Prostate gland (tissue), 2 donors: ENCODE results near the gene TFF1. TPM values are rescaled to one million over a fixed set of nuclear protein-coding genes. Genes with fewer than 3 reads are reported as not detected.

Experiments
- DNase-seq: peaks from one replicate; pipeline ENCODE4 v3.0.0-alpha.2; 2019; ENCODE audit warnings: low spot score
- H3K27ac ChIP-seq, 2 donors: fragments of 200-600 bp; sonication (generic); 2 replicates each; pipeline ENCODE4 v1.5.1; 2017 to 2019
- H3K27me3 ChIP-seq: fragments of 200-600 bp; sonication (generic); replicated peaks from 2 replicates; pipeline ENCODE4 v1.5.1; 2019; ENCODE audit not compliant: insufficient read depth
- H3K36me3 ChIP-seq, 2 donors: fragments of 200-600 bp; sonication (generic); 1 replicate in 1 of 2; 2 replicates in 1 of 2; pipeline versions ENCODE4 v1.5.1 to v1.8.1; 2017 to 2019
- H3K4me1 ChIP-seq: fragments of 200-600 bp; sonication (generic); replicated peaks from 2 replicates; pipeline ENCODE4 v1.5.1; 2019
- H3K4me3 ChIP-seq, 2 donors: fragments of 200-600 bp; sonication (generic); 2 replicates each; pipeline ENCODE4 v1.5.1; 2017 to 2019
- H3K9me3 ChIP-seq: fragments of 200-600 bp; sonication (generic); 2 replicates; pipeline ENCODE4 v1.5.1; 2017
- CTCF ChIP-seq, 4 experiments: fragments of 200-600 bp in 2 of 4; fragments of 450-650 bp in 2 of 4; sonication (generic) in 2 of 4; IDR thresholded peaks; 1 replicate in 3 of 4; 2 replicates in 1 of 4; pipeline ENCODE4 v1.5.1; 2016 to 2019; ENCODE audit warnings: antibody characterized with exemption in 4 of 4, mild to moderate bottlenecking in 2 of 4, moderate library complexity in 2 of 4
- POLR2A ChIP-seq: fragments of 450-650 bp; IDR thresholded peaks from one replicate; pipeline ENCODE4 v1.6.1; 2016; ENCODE audit warnings: antibody characterized with exemption, mild to moderate bottlenecking
- POLR2AphosphoS5 ChIP-seq: sonication (generic); formaldehyde crosslinking; IDR thresholded peaks from one replicate; pipeline ENCODE4 v1.6.1; 2017; ENCODE audit warnings: antibody characterized with exemption
- WGBS: methylation state at CpG from one replicate; pipeline ENCODE4 v1.1.5; 2018; 5-methylcytosine and 5-hydroxymethylcytosine counted together
- intact Hi-C: fragments of 100-400 bp; cut with DNase I; formaldehyde crosslinking; loops from one replicate; pipeline ENCODE4 v1.14.2; 2022
- total RNA-seq, 2 donors: library from RNA; depleted of rRNA; stranded (reverse); fragments of >200 nt; gene quantifications; one replicate each; pipeline ENCODE4 v1.1.0, GENCODE V29; 2016

TFF1 gene
- total RNA-seq, 2 donors from 2014 or later, result 4.7 to 16.2 TPM

GRCh38 chr21:42347601-42348327 is 18.6 kb downstream of the TFF1 start:
- Histone ChIP-seq H3K9me3 (no peaks in the 10 kb centered on the region), H3K27me3 (no peaks in the 10 kb centered on the region), H3K4me3 (no peak overlapping the region), H3K36me3 (no peaks in the 10 kb centered on the region), H3K27ac (no peak overlapping the region), H3K4me1 (no peaks in the 10 kb centered on the region)
- WGBS, result 92% methylated on average over 27 of the region's 30 CpGs
- TF ChIP-seq POLR2A, result no peak
- no peak for TF ChIP-seq CTCF (IDR thresholded peaks at IDR 0.05)
- TF ChIP-seq POLR2AphosphoS5, result no peak
- no peak for DNase-seq
- intact Hi-C loops, result no loop called here

- no peak for TF ChIP-seq CTCF (IDR thresholded peaks at IDR 0.05)
- TF ChIP-seq POLR2A, result no peak
- TF ChIP-seq POLR2AphosphoS5, result no peak
- Histone ChIP-seq H3K27ac (no peak overlapping the region), H3K4me1 (no peaks in the 10 kb centered on the region), H3K27me3 (no peaks in the 10 kb centered on the region), H3K9me3 (no peaks in the 10 kb centered on the region), H3K4me3 (no peak overlapping the region), H3K36me3 (no peaks in the 10 kb centered on the region)
- WGBS, result 91% methylated on average over 30 of the region's 30 CpGs
- DNase-seq, result no peak
- intact Hi-C loops, result no loop called here
Measured at GRCh38 chr21:42346866-42347600, 19.3 kb downstream of the TFF1 start.

- 94% methylated on average over 9 of the region's 9 CpGs for WGBS
- no peaks in the 10 kb centered on the region for H3K9me3 ChIP-seq
- no peak overlapping the region for H3K4me3 ChIP-seq
- intact Hi-C loops, result no loop called here
- no peaks in the 10 kb centered on the region for H3K4me1 ChIP-seq
- H3K36me3 ChIP-seq, result no peaks in the 10 kb centered on the region
- DNase-seq, result no peak
- no peak for TF ChIP-seq CTCF (IDR thresholded peaks at IDR 0.05)
- no peak for TF ChIP-seq POLR2AphosphoS5
- TF ChIP-seq POLR2A, result no peak
- no peak overlapping the region for H3K27ac ChIP-seq
- no peaks in the 10 kb centered on the region for H3K27me3 ChIP-seq
Measured at GRCh38 chr21:42346441-42346840, 19.9 kb downstream of the TFF1 start.

- H3K27ac ChIP-seq, result no peak overlapping the region
- no peak for TF ChIP-seq POLR2AphosphoS5
- TF ChIP-seq CTCF (IDR thresholded peaks at IDR 0.05), result no peak
- TF ChIP-seq POLR2A, result no peak
- H3K4me3 ChIP-seq, result no peak overlapping the region
- WGBS, result 72% methylated on average over 4 of the region's 4 CpGs
- no peaks in the 10 kb centered on the region for H3K9me3 ChIP-seq
- intact Hi-C loops, result no loop called here
- DNase-seq, result no peak
- H3K36me3 ChIP-seq, result no peaks in the 10 kb centered on the region
- H3K27me3 ChIP-seq, result no peaks in the 10 kb centered on the region
- H3K4me1 ChIP-seq, result no peaks in the 10 kb centered on the region
Measured at GRCh38 chr21:42344631-42345030, 21.7 kb downstream of the TFF1 start.
